GM18517 (cell line): ENCODE results near the gene CDHR2.
"Not testable (repeated sequence)": the region's sequence is repeated elsewhere in the genome, so short reads cannot be mapped to it uniquely, and the experiment has no call there.

Source experiments
- ATAC-seq: cut with Tn5 transposase; IDR thresholded peaks from one replicate; pipeline ENCODE4 v1.9.1; 2021; ENCODE audit warnings: mild to moderate bottlenecking, moderate library complexity; ENCODE audit not compliant: unreplicated experiment

Gene CDHR2

GRCh38 chr5:176561259-176561658 is 12.1 kb downstream of the CDHR2 start:
- ATAC-seq: no peak

- ATAC-seq: no peak
Observed at GRCh38 chr5:176562189-176562588, 13.0 kb downstream of the CDHR2 start.

- no peak for ATAC-seq
Observed at GRCh38 chr5:176564002-176564401, 14.9 kb downstream of the CDHR2 start.

GRCh38 chr5:176565760-176566288 is 16.7 kb downstream of the CDHR2 start:
- no peak for ATAC-seq

- no peak for ATAC-seq
Observed at GRCh38 chr5:176568657-176569056, 19.5 kb downstream of the CDHR2 start.

- no peak for ATAC-seq
Observed at GRCh38 chr5:176570044-176570443, 20.9 kb downstream of the CDHR2 start.

GRCh38 chr5:176573564-176574296 is 24.6 kb downstream of the CDHR2 start:
- no peak for ATAC-seq

DNA sequence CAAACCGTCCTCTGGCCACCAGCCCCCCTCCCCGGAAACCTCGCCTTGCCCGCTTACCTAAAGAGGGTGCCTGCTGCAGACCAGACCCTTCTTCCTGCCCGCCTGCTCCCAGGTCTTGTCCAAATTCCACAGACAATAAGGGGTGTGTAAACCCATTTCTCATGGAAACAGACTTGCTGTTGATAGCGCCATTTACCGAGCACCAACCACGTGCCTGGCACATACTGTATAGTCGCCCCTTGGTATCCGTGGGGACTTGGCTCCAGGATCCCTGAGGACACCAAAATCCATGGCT is 25.1 kb downstream of the CDHR2 start:
- no peak for ATAC-seq

- ATAC-seq: no peak
Observed at GRCh38 chr5:176575066-176575465, 25.9 kb downstream of the CDHR2 start.

GRCh38 chr5:176575488-176576422 is 26.6 kb downstream of the CDHR2 start:
- no peak for ATAC-seq

- ATAC-seq: no peak
Observed at GRCh38 chr5:176577312-176578176, 28.4 kb downstream of the CDHR2 start.

DNA sequence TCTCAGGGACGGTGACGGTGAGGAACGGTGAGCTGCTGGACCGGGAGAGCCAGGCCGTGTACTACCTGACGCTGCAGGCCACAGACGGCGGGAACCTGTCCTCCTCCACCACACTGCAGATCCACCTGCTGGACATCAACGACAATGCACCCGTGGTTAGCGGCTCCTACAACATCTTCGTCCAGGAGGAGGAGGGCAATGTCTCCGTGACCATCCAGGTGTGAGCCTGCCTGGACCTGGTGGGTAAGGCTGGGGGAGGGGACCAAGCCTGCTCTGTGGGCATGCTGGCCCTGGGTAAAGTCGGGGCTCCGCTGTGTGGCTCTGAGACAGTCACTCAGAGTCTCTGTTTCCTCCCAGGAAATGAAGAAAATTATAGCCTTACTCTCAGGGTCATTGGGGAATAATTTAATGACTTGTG is 29.3 kb downstream of the CDHR2 start:
- no peak for ATAC-seq

DNA sequence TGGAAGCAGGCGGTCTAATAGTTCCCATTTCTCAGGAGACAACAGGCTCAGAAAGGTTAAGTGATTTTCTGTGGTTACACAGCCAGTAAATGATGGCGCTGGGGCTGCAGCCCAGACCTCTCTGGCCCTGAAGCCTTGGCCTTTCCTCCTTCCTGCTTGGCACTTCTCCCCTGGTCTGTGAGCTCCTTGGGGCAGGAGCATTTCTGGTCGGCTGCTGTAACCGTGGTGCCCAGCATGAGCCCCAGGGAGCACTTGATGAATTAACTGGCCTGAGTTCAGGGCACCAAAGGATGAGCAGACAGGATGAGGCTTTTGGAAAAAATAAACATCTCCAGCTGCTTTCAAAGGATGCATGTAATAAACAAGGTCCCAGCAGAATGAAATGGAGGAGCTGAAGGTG is 30.2 kb downstream of the CDHR2 start:
- ATAC-seq: no peak

DNA sequence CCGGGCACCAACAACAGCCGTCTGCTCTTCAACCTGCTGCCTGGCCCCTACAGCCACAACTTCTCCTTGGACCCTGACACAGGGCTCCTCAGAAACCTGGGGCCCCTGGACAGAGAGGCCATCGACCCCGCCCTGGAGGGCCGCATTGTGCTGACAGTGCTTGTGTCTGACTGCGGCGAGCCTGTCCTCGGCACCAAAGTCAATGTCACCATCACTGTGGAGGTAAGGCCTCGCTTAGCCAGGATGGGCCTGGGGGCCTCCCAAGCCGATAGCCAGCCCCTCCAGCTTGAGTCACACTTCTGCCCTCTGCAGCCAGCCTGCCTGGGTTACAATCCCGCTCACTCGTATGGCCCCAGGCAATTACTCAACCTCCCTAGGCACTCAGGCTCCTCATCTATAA is 32.2 kb downstream of the CDHR2 start:
- ATAC-seq: no peak

DNA sequence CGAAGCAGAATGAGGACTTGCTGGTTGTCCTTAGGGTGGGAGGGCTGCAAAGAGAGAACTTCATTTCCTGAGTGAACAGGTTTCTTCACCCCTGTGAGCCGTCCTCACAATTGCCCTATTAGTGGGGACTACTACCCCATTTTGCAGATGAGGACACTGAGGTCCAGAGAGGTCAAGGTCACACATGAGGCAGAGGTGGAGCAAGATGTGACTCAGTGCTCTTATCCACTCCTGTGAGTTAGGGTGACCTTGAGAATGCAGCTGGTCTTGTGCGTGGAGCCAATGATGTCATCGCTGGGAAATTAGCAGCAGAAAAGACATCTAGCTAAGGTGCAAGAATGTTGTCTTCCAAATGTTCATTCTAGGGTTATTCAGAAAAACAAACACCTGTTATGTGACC is 33.9 kb downstream of the CDHR2 start:
- no peak for ATAC-seq

DNA sequence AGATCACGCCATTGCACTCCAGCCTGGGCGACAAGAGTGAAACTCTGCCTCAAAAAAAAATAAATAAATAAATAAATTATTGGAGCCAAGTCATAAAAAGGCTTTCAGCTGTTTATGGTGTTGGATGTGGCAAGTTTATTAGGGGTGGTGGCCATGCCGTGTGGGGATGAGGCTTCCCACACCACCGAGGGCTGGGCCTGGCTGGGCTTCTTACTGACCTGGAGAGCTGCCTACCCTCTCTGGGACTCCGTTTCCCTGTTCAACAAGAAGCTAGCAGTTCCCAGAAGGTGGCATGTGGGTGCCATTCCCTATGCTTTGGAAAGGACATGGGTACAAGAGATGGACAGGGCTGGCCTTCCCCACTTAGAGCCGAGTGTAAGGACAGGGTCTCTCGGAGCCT is 38.3 kb downstream of the CDHR2 start:
- no peak for ATAC-seq

DNA sequence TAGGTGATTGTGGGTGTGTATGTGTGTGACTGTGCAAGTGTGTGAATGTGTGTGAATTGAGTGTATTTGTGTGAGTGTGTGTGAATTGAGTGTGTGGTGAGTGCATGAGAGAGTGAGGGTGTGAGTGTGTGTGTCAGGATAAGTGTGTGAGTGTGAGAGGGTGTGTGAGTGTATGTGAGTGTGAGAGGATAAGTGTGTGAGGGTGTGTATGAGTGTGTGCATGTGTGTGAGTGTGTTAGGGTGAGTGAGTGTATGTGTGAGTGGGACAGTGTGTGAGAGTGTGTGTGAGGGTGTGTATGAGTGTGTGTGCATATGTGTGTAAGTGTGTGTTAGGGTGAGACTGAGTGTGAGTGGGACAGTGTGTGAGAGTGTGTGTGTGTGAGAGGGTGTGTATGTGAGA is 39.2 kb downstream of the CDHR2 start:
- ATAC-seq: no peak

DNA sequence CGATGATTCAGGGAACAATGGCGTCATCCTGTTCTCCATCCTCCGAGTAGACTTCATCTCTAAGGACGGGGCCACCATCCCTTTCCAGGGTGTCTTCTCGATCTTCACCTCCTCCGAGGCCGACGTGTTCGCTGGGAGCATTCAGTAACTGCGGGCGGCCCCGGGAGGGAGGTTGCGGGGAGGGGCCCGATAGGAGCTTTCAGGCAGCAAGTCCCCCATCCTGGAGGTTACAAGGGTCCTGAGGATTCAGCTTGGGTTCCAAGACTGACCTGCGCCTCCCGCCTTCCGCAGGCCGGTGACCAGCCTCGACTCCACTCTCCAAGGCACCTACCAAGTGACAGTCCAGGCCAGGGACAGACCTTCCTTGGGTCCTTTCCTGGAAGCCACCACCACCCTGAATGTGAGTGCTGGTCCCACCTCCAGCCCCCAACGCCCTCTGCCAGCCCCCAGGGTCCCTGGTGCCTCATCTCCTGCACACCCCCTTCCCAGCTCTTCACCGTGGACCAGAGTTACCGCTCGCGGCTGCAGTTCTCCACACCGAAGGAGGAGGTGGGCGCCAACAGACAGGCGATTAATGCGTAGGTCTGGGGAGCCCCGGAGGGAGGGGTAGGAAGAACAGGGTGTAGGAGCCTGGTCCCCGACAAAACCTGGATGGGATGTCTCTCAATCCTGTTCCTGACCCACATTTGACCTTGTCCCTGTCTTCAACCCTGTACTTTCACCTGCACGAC is 40.1 kb downstream of the CDHR2 start:
- no peak for ATAC-seq

DNA sequence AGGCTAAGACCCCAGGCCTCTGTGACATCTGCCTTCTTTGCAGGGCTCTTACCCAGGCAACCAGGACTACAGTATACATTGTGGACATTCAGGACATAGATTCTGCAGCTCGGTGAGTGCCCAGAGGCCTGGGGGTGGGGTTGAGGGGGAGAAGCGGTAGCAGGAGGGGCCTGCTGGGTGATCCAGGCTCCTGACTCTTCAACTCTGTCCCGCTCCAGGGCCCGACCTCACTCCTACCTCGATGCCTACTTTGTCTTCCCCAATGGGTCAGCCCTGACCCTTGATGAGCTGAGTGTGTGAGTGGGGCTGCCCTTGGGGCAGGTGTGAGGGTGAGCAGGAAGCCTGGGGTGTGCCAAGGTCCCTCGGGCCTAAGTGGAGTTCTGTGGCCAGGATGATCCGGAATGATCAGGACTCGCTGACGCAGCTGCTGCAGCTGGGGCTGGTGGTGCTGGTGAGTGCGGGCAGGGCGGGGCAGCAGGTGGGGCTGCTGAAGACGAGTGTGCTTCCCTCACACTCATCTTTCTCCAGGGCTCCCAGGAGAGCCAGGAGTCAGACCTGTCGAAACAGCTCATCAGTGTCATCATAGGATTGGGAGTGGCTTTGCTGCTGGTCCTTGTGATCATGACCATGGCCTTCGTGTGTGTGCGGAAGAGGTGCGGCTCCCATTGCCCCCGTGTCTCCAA is 41.0 kb downstream of the CDHR2 start:
- ATAC-seq: no peak

- ATAC-seq: not testable (repeated sequence)
Observed at GRCh38 chr5:176591667-176592066, 42.5 kb downstream of the CDHR2 start.
